ENCODE data around the gene CDKL2.

DNA sequence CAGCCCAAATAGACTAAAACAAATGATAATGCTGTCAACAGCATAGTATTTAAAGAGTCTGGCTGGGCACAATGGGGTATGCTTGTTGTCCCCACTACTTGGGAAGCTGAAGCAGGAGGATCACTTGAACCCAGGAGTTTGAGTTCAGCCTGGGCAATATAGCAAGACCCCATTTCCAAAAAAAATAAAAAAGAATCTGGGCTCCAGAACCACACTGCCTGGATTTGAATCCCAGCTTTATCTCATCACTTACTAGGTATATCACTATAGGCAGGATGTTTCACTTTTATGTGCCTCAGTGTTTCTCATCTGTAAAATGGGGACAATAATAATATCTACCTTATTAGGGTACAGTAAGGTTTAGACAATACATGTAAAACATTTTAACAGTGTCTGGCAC lies 48.1 kb upstream of the CDKL2 start:
- TF ChIP-seq, protein P1, sequence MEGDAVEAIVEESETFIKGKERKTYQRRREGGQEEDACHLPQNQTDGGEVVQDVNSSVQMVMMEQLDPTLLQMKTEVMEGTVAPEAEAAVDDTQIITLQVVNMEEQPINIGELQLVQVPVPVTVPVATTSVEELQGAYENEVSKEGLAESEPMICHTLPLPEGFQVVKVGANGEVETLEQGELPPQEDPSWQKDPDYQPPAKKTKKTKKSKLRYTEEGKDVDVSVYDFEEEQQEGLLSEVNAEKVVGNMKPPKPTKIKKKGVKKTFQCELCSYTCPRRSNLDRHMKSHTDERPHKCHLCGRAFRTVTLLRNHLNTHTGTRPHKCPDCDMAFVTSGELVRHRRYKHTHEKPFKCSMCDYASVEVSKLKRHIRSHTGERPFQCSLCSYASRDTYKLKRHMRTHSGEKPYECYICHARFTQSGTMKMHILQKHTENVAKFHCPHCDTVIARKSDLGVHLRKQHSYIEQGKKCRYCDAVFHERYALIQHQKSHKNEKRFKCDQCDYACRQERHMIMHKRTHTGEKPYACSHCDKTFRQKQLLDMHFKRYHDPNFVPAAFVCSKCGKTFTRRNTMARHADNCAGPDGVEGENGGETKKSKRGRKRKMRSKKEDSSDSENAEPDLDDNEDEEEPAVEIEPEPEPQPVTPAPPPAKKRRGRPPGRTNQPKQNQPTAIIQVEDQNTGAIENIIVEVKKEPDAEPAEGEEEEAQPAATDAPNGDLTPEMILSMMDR (IDR thresholded peaks at IDR 0.05): no peak
- no peak for TF ChIP-seq POLR2A (IDR thresholded peaks at IDR 0.05)

Data from testis (tissue), 2 donors.